Neural progenitor cell (in vitro differentiated cells): Measurements from ENCODE around the gene POU6F1.

Experiments used
- EZH2phosphoT487 ChIP-seq: fragments of 200-600 bp; sonication (generic); IDR thresholded peaks from 2 replicates; pipeline ENCODE4 v1.6.1; 2017; ENCODE audit warnings: antibody characterized with exemption
- TF ChIP-seq, protein P1 (sequence below): fragments of 200-600 bp; sonication (generic); IDR thresholded peaks from 2 replicates; pipeline ENCODE4 v1.5.1; 2017; ENCODE audit warnings: antibody characterized with exemption, mild to moderate bottlenecking

- TF ChIP-seq, protein P1, sequence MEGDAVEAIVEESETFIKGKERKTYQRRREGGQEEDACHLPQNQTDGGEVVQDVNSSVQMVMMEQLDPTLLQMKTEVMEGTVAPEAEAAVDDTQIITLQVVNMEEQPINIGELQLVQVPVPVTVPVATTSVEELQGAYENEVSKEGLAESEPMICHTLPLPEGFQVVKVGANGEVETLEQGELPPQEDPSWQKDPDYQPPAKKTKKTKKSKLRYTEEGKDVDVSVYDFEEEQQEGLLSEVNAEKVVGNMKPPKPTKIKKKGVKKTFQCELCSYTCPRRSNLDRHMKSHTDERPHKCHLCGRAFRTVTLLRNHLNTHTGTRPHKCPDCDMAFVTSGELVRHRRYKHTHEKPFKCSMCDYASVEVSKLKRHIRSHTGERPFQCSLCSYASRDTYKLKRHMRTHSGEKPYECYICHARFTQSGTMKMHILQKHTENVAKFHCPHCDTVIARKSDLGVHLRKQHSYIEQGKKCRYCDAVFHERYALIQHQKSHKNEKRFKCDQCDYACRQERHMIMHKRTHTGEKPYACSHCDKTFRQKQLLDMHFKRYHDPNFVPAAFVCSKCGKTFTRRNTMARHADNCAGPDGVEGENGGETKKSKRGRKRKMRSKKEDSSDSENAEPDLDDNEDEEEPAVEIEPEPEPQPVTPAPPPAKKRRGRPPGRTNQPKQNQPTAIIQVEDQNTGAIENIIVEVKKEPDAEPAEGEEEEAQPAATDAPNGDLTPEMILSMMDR, result no peak
- no peak for TF ChIP-seq EZH2phosphoT487
These were observed 14.8 kb upstream of the POU6F1 start for GRCh38 chr12:51232642-51233041.
